Measurements from ENCODE around the gene BOD1.

BOD1 gene

GRCh38 chr5:173624282-173624681 lies 7.8 kb upstream of the BOD1 start:
- H4K20me1 ChIP-seq: no peaks in the 10 kb centered on the region
- H3K4me1 ChIP-seq: 0 out of 20 replicates have a peak, but pooled peaks cover 0 to 6% (median 0%) of the 10 kb centered on the region in 10 experiments
- H3K27me3 ChIP-seq: no peaks in the 10 kb centered on the region
- no peaks in the 10 kb centered on the region for H3K9me3 ChIP-seq (replicated peaks in 1 of 11)
- no peaks in the 10 kb centered on the region for H3K36me3 ChIP-seq
- H3K4me3 ChIP-seq: no peak overlapping the region
- no peak for TF ChIP-seq Cebpa-rat (IDR thresholded peaks at IDR 0.05)
- no peak overlapping the region for H3K27ac ChIP-seq
- no peak overlapping the region for H3K9ac ChIP-seq
- no peak overlapping the region for H3K4me2 ChIP-seq

GRCh38 chr5:173623789-173624188 lies 7.3 kb upstream of the BOD1 start:
- Histone ChIP-seq H4K20me1 (no peaks in the 10 kb centered on the region), H3K9ac (no peak overlapping the region), H3K4me3 (no peak overlapping the region), H3K4me1 (0 out of 20 replicates have a peak, but pooled peaks cover 0 to 6% (median 0%) of the 10 kb centered on the region in 10 experiments), H3K9me3 (replicated peaks in 1 of 11) (no peaks in the 10 kb centered on the region), H3K27me3 (no peaks in the 10 kb centered on the region), H3K4me2 (no peak overlapping the region), H3K27ac (no peak overlapping the region), H3K36me3 (no peaks in the 10 kb centered on the region)
- TF ChIP-seq Cebpa-rat (IDR thresholded peaks at IDR 0.05): no peak

- TF ChIP-seq Cebpa-rat (IDR thresholded peaks at IDR 0.05): no peak
- H3K4me1 ChIP-seq: 0 out of 20 replicates have a peak, but pooled peaks cover 0 to 6% (median 0%) of the 10 kb centered on the region in 10 experiments
Observed at GRCh38 chr5:173623296-173623771, 6.9 kb upstream of the BOD1 start.

GRCh38 chr5:173622183-173623047 lies 6.0 kb upstream of the BOD1 start:
- no peaks in the 10 kb centered on the region for H4K20me1 ChIP-seq
- H3K27me3 ChIP-seq: no peaks in the 10 kb centered on the region
- no peak overlapping the region for H3K27ac ChIP-seq
- H3K36me3 ChIP-seq: no peaks in the 10 kb centered on the region
- no peaks in the 10 kb centered on the region for H3K9me3 ChIP-seq (replicated peaks in 1 of 11)
- H3K4me3 ChIP-seq: no peak overlapping the region
- TF ChIP-seq Cebpa-rat (IDR thresholded peaks at IDR 0.05): no peak
- no peak overlapping the region for H3K9ac ChIP-seq
- no peak overlapping the region for H3K4me2 ChIP-seq
- peaks cover 0 to 7% (median under 1%) of the 10 kb centered on the region in 10 experiments; a peak in 8 of 20 replicates for H3K4me1 ChIP-seq

More at GRCh38 chr5:173623296-173623771, 6.9 kb upstream of the BOD1 start:
- Histone ChIP-seq H3K9me3 (replicated peaks in 1 of 11) (no peaks in the 10 kb centered on the region), H3K4me3 (no peak overlapping the region), H4K20me1 (no peaks in the 10 kb centered on the region), H3K36me3 (no peaks in the 10 kb centered on the region), H3K9ac (no peak overlapping the region), H3K4me2 (no peak overlapping the region), H3K27ac (no peak overlapping the region), H3K27me3 (no peaks in the 10 kb centered on the region)

DNA sequence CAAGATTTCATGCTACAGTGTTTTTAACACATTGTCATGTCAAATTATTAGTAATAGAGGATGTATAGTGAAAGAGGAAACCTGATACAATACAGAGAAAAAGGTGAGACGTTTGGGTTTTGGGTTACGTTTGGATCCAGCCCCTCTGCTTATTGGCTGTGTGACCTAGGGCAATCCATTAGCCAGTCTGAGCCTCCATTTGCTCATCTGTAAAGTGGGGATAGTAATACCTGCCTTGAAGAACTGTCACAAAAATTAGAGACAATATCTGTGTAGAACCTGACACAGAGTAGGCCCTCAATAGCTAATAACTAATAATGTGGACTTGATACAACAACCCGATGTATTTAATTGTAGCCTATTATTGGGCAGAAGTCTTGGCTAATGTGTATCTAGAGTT lies 4.3 kb upstream of the BOD1 start:
- Histone ChIP-seq H3K36me3 (no peaks in the 10 kb centered on the region), H4K20me1 (peaks cover 0 to under 1% (median 0%) of the 10 kb centered on the region in 11 experiments; a peak in 2 of 22 replicates), H3K9ac (no peak overlapping the region), H3K27ac (no peak overlapping the region), H3K4me2 (no peak overlapping the region), H3K9me3 (replicated peaks in 1 of 11) (no peaks in the 10 kb centered on the region), H3K27me3 (no peaks in the 10 kb centered on the region), H3K4me3 (no peak overlapping the region), H3K4me1 (peaks cover 0 to 13% (median 6%) of the 10 kb centered on the region in 10 experiments; a peak in 16 of 20 replicates)
- no peak for TF ChIP-seq Cebpa-rat (IDR thresholded peaks at IDR 0.05)

DNA sequence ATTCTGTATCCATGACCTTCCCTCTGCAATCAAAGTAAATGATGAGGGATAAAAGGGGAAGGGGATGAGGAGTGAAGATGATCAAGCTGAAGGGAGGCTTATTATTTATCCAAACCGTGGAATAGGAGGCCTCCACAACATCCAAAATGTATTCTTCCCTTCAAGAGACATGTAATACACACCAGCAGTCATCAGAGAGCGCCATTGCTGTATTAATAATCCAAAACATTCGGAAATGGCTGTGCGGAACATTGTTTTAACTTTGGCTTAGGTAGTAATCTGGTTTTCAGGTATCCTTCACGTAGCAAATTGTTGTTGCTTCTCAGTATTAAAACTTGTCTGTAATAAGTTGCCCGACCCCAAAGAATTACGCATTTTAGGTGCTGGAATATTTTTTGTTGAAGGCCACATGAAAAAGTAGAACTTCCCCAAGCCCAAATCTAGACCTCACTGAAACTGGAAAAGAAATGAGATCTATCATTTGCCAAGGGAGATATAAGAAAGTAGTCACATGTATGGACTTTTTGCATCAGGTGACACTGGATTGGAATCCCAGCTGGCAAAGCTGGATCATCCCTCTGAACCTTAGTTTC lies 2.6 kb upstream of the BOD1 start:
- Histone ChIP-seq H3K9me3 (replicated peaks in 1 of 11) (no peaks in the 10 kb centered on the region), H3K36me3 (peaks cover 0 to 12% (median 7%) of the 10 kb centered on the region in 11 experiments; a peak in 12 of 22 replicates), H3K4me1 (peaks cover 16 to 26% (median 21%) of the 10 kb centered on the region in 10 experiments), H3K27me3 (no peaks in the 10 kb centered on the region), H3K4me3 (no peak overlapping the region), H3K27ac (no peak overlapping the region), H3K4me2 (no peak overlapping the region), H4K20me1 (peaks cover 15 to 18% (median 16%) of the 10 kb centered on the region in 11 experiments; a peak in 18 of 22 replicates), H3K9ac (no peak overlapping the region)
- TF ChIP-seq Cebpa-rat (IDR thresholded peaks at IDR 0.05): no peak

- H3K4me1 ChIP-seq: peaks cover 25 to 47% (median 36%) of the 10 kb centered on the region in 10 experiments
- H3K27me3 ChIP-seq: no peaks in the 10 kb centered on the region
- H4K20me1 ChIP-seq: peaks cover 45 to 48% (median 46%) of the 10 kb centered on the region in 11 experiments; a peak in 21 of 22 replicates
- peak overlapping the region; percentile 93 to 99 (median 98) for H3K27ac ChIP-seq
- peak overlapping the region; percentile 87 to 97 (median 94) for H3K4me2 ChIP-seq
- peak overlapping the region; percentile 88 to 99 (median 92) for H3K4me3 ChIP-seq
- peak overlapping the region; percentile 95 to 100 (median 99) for H3K9ac ChIP-seq
- TF ChIP-seq Cebpa-rat (IDR thresholded peaks at IDR 0.05): no peak
- H3K36me3 ChIP-seq: peaks cover 27 to 42% (median 37%) of the 10 kb centered on the region in 11 experiments
- no peaks in the 10 kb centered on the region for H3K9me3 ChIP-seq (replicated peaks in 1 of 11)
Observed at GRCh38 chr5:173615884-173616576, 420 bp downstream of the BOD1 start.

- Histone ChIP-seq H3K9me3 (replicated peaks in 1 of 11) (no peaks in the 10 kb centered on the region), H3K4me1 (peaks cover 25 to 47% (median 36%) of the 10 kb centered on the region in 10 experiments), H3K9ac (peak overlapping the region in 10 of 11 experiments; percentile 95 to 100 (median 99); a peak in 16 of 22 replicates), H3K4me3 (peak overlapping the region; percentile 88 to 99 (median 92); a peak in 17 of 20 replicates), H3K27ac (no peak overlapping the region), H4K20me1 (peaks cover 58 to 62% (median 60%) of the 10 kb centered on the region in 11 experiments; a peak in 21 of 22 replicates), H3K27me3 (no peaks in the 10 kb centered on the region), H3K4me2 (peak overlapping the region; percentile 87 to 97 (median 94)), H3K36me3 (peaks cover 42 to 56% (median 51%) of the 10 kb centered on the region in 11 experiments)
- TF ChIP-seq Cebpa-rat (IDR thresholded peaks at IDR 0.05): no peak
Observed at GRCh38 chr5:173614591-173614990, 1.9 kb downstream of the BOD1 start.

All from BLaER1 treated with 17β-estradiol and CSF1 and Interleukin-3, amounts not matched to agents 10 nM and 100 nM (cell line).